ENCODE data around the gene PRKG1.

DNA sequence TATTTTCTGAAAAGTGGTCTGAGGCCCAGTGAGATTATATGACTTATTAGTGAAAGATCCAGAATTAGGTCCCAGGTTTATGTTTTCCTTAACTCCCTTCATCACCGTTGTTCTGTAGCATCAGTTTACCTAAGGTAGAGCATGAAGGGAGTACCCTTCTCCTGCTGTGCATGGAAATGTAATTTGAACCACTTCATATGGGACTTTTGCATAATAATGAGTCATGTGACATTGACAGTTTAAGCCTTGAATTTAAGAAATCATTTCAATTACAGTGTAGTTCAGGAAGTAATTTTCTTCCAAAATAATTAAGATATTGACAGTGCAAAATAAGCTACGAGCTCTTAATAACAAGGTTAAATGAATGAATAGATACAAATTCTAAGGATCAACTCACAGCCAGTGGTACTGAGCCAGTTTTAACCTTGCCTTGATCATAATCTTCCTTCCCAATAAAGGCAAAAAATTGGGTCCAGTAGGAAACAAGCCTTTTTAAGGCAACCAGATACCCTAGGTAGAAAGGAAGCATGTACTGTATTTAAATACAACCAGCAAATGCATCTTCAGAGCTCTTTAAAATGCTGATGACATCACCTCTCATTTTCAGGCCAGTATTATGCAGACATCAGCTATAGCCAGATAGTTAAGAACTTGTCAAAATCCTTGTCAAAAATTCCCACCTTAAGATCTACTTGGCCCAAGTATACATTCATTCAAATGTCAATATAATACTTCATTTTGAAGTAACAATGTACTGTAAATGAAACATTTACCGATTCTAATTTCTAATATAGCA, 1191.0 kb downstream of the PRKG1 start:
- TF ChIP-seq, protein P1, sequence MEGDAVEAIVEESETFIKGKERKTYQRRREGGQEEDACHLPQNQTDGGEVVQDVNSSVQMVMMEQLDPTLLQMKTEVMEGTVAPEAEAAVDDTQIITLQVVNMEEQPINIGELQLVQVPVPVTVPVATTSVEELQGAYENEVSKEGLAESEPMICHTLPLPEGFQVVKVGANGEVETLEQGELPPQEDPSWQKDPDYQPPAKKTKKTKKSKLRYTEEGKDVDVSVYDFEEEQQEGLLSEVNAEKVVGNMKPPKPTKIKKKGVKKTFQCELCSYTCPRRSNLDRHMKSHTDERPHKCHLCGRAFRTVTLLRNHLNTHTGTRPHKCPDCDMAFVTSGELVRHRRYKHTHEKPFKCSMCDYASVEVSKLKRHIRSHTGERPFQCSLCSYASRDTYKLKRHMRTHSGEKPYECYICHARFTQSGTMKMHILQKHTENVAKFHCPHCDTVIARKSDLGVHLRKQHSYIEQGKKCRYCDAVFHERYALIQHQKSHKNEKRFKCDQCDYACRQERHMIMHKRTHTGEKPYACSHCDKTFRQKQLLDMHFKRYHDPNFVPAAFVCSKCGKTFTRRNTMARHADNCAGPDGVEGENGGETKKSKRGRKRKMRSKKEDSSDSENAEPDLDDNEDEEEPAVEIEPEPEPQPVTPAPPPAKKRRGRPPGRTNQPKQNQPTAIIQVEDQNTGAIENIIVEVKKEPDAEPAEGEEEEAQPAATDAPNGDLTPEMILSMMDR (conservative IDR thresholded peaks at IDR 0.05 in 1 of 2, IDR thresholded peaks at IDR 0.05 in 1 of 2; ENCODE audit: low read depth in 1 of 2, low read length in 2 of 2) = no peak
- TF ChIP-seq EZH2 (IDR thresholded peaks at IDR 0.05; ENCODE audit: low read length, missing control alignments) = no peak
